ENCODE results near the gene IGFBP6.
"Not testable (repeated sequence)": the region's sequence is repeated elsewhere in the genome, so short reads cannot be mapped to it uniquely, and the experiment has no call there.

IGFBP6 gene

GRCh38 chr12:53071591-53072551 is 25.6 kb upstream of the IGFBP6 start:
- FAIRE-seq: no peak

GRCh38 chr12:53073881-53074280 is 23.6 kb upstream of the IGFBP6 start:
- no peak for FAIRE-seq

- no peak for FAIRE-seq
Observed at GRCh38 chr12:53074283-53074998, 23.0 kb upstream of the IGFBP6 start.

GRCh38 chr12:53074999-53075370 is 22.5 kb upstream of the IGFBP6 start:
- FAIRE-seq: no peak

- no peak for FAIRE-seq
Observed at GRCh38 chr12:53076461-53076860, 21.0 kb upstream of the IGFBP6 start.

- no peak for FAIRE-seq
Observed at GRCh38 chr12:53077030-53077429, 20.4 kb upstream of the IGFBP6 start.

GRCh38 chr12:53078425-53079225 is 18.8 kb upstream of the IGFBP6 start:
- FAIRE-seq: no peak

- FAIRE-seq: peak; percentile 3
Observed at GRCh38 chr12:53079226-53080117, 18.0 kb upstream of the IGFBP6 start, which contains the start of gene SPRYD3. SPRYD3 (minus strand) TSS chr12:53079390; CDS start chr12:53079333, 57 bp downstream.

GRCh38 chr12:53082637-53083175 is 14.8 kb upstream of the IGFBP6 start:
- no peak for FAIRE-seq

- FAIRE-seq: no peak
Observed at GRCh38 chr12:53086361-53086760, 11.1 kb upstream of the IGFBP6 start.

GRCh38 chr12:53090105-53090504 is 7.4 kb upstream of the IGFBP6 start:
- FAIRE-seq: no peak

GRCh38 chr12:53090554-53090953 is 6.9 kb upstream of the IGFBP6 start:
- FAIRE-seq: no peak

- no peak for FAIRE-seq
Observed at GRCh38 chr12:53091756-53092155, 5.7 kb upstream of the IGFBP6 start.

- FAIRE-seq: no peak
Observed at GRCh38 chr12:53093777-53094393, 3.6 kb upstream of the IGFBP6 start.

- no peak for FAIRE-seq
Observed at GRCh38 chr12:53094394-53094787, 3.1 kb upstream of the IGFBP6 start.

GRCh38 chr12:53094796-53095595 is 2.5 kb upstream of the IGFBP6 start:
- not testable (repeated sequence) for FAIRE-seq

- FAIRE-seq: not testable (repeated sequence)
Observed at GRCh38 chr12:53095596-53095895, 1.9 kb upstream of the IGFBP6 start.

GRCh38 chr12:53096089-53096741 is 1.3 kb upstream of the IGFBP6 start:
- no peak for FAIRE-seq

GRCh38 chr12:53096759-53097158 is 708 bp upstream of the IGFBP6 start:
- FAIRE-seq: no peak

GRCh38 chr12:53097207-53097563 is 282 bp upstream of the IGFBP6 start:
- FAIRE-seq: no peak
